Sigmoid colon (tissue), 4 donors: Measurements from ENCODE around the gene HNF1B.

Source experiments
- CTCF ChIP-seq, 4 experiments: fragments of 450-650 bp in 3 of 4; fragments of 200-600 bp in 1 of 4; IDR thresholded peaks; one replicate each; pipeline ENCODE4 v1.5.1; 2016 to 2019; ENCODE audit warnings: antibody characterized with exemption in 4 of 4, mild to moderate bottlenecking in 3 of 4, moderate library complexity in 2 of 4
- EP300 ChIP-seq, 4 donors: sonication (generic); formaldehyde crosslinking; IDR thresholded peaks; one replicate each; pipeline ENCODE4 v1.6.1; 2017; ENCODE audit warnings: antibody characterized with exemption in 4 of 4
- POLR2A ChIP-seq, 2 donors: fragments of 450-650 bp; IDR thresholded peaks; one replicate each; pipeline ENCODE4 v1.6.1; 2016; ENCODE audit warnings: antibody characterized with exemption in 2 of 2, mild to moderate bottlenecking in 2 of 2, moderate library complexity in 2 of 2
- POLR2AphosphoS5 ChIP-seq, 4 donors: sonication (generic); formaldehyde crosslinking; IDR thresholded peaks; one replicate each; pipeline ENCODE4 v1.6.1; 2017; ENCODE audit warnings: antibody characterized with exemption in 4 of 4

GRCh38 chr17:37691807-37692206 lies 53.1 kb downstream of the HNF1B start:
- TF ChIP-seq CTCF (IDR thresholded peaks at IDR 0.05) (no peak), POLR2A (IDR thresholded peaks at IDR 0.05) (no peak), POLR2AphosphoS5 (IDR thresholded peaks at IDR 0.05) (no peak), EP300 (IDR thresholded peaks at IDR 0.05) (no peak)
